SK-N-SH treated with all-trans-retinoic acid at 6 μM for 48 hours (cell line): ENCODE data around the gene ARHGAP25.

ENCODE experiments used
- ATAC-seq: fragments of 200-7000 bp; cut with Tn5 transposase; 3 replicates; pipeline ENCODE4 v1.9.1; 2020; ENCODE audit warnings: mild to moderate bottlenecking, moderate library complexity
- BACH2 ChIP-seq: fragments of 250-450 bp; sonication (Bioruptor Pico); IDR thresholded peaks from 2 replicates; pipeline ENCODE4 v1.9.0; 2021; ENCODE audit warnings: mild to moderate bottlenecking, borderline replicate concordance
- ISL1 ChIP-seq: fragments of 250-450 bp; sonication (Bioruptor Pico); IDR thresholded peaks from 2 replicates; pipeline ENCODE4 v2.1.2; 2022; ENCODE audit warnings: mild to moderate bottlenecking, moderate library complexity
- OSR1 ChIP-seq: fragments of 250-450 bp; sonication (Bioruptor Pico); IDR thresholded peaks from 2 replicates; pipeline ENCODE4 v1.8.0; 2022; ENCODE audit warnings: moderate library complexity, mild to moderate bottlenecking, inconsistent platforms
- PATZ1 ChIP-seq: fragments of 250-450 bp; sonication (Bioruptor Pico); IDR thresholded peaks from 2 replicates; pipeline ENCODE4 v1.8.0; 2020; ENCODE audit warnings: mild to moderate bottlenecking, moderate library complexity, borderline replicate concordance
- PPARA ChIP-seq: fragments of 250-450 bp; sonication (Bioruptor Pico); IDR thresholded peaks from 2 replicates; pipeline ENCODE4 v1.5.0; 2020; ENCODE audit warnings: mild to moderate bottlenecking, borderline replicate concordance
- RARB ChIP-seq: fragments of 250-450 bp; sonication (Bioruptor Pico); IDR thresholded peaks from 2 replicates; pipeline ENCODE4 v1.8.0; 2021; ENCODE audit warnings: mild to moderate bottlenecking, moderate library complexity
- TCF4 ChIP-seq: fragments of 250-450 bp; sonication (Bioruptor Pico); IDR thresholded peaks from 2 replicates; pipeline ENCODE4 v1.8.0; 2021; ENCODE audit warnings: mild to moderate bottlenecking, moderate library complexity, borderline replicate concordance
- ZC3H10 ChIP-seq: fragments of 250-450 bp; sonication (Bioruptor Pico); IDR thresholded peaks from 2 replicates; pipeline ENCODE4 v1.5.1; 2021; ENCODE audit warnings: mild to moderate bottlenecking, moderate library complexity
- ZNF8 ChIP-seq: fragments of 450-650 bp; formaldehyde crosslinking; IDR thresholded peaks from 2 replicates; pipeline ENCODE4 v1.5.0; 2020; ENCODE audit warnings: mild to moderate bottlenecking, moderate library complexity
- TF ChIP-seq, protein P1 (sequence below): fragments of 250-450 bp; sonication (Bioruptor Pico); IDR thresholded peaks from 2 replicates; pipeline ENCODE4 v1.5.1; 2021; ENCODE audit warnings: mild to moderate bottlenecking, moderate library complexity
- TF ChIP-seq, protein P2 (sequence below): fragments of 250-450 bp; sonication (Bioruptor Pico); IDR thresholded peaks from 2 replicates; pipeline ENCODE4 v1.5.0; 2020; ENCODE audit warnings: mild to moderate bottlenecking, moderate library complexity
- TF ChIP-seq, protein P3 (sequence below): fragments of 250-450 bp; sonication (Bioruptor Pico); IDR thresholded peaks from 2 replicates; pipeline ENCODE4 v1.8.0; 2021; ENCODE audit warnings: low read depth, mild to moderate bottlenecking, moderate library complexity, borderline replicate concordance
- TF ChIP-seq, protein P4 (sequence below): fragments of 250-450 bp; sonication (Bioruptor Pico); IDR thresholded peaks from 2 replicates; pipeline ENCODE4 v1.5.1; 2020; ENCODE audit warnings: low read depth, mild to moderate bottlenecking, moderate library complexity

ARHGAP25 gene

GRCh38 chr2:68861330-68861729 lies 126.7 kb downstream of the ARHGAP25 start:
- no peak for ATAC-seq
- TF ChIP-seq PATZ1 (no peak), ZC3H10 (CRISPR knock-in tag) (no peak), BACH2 (no peak), RARB (no peak), ZNF8 (CRISPR knock-in tag) (no peak)
- TF ChIP-seq, protein P1, sequence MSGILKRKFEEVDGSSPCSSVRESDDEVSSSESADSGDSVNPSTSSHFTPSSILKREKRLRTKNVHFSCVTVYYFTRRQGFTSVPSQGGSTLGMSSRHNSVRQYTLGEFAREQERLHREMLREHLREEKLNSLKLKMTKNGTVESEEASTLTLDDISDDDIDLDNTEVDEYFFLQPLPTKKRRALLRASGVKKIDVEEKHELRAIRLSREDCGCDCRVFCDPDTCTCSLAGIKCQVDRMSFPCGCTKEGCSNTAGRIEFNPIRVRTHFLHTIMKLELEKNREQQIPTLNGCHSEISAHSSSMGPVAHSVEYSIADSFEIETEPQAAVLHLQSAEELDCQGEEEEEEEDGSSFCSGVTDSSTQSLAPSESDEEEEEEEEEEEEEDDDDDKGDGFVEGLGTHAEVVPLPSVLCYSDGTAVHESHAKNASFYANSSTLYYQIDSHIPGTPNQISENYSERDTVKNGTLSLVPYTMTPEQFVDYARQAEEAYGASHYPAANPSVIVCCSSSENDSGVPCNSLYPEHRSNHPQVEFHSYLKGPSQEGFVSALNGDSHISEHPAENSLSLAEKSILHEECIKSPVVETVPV: no peak
- TF ChIP-seq, all 23 proteins: peak for 0

GRCh38 chr2:68862889-68863288 lies 128.3 kb downstream of the ARHGAP25 start:
- TF ChIP-seq PATZ1 (no peak), TCF4 (no peak), ISL1 (no peak), ZNF8 (CRISPR knock-in tag) (no peak), OSR1 (CRISPR knock-in tag) (no peak)

GRCh38 chr2:68863996-68864395 lies 129.4 kb downstream of the ARHGAP25 start:
- TF ChIP-seq ZC3H10 (CRISPR knock-in tag) (no peak), OSR1 (CRISPR knock-in tag) (no peak), PPARA (CRISPR knock-in tag) (no peak)
- TF ChIP-seq, protein P2, sequence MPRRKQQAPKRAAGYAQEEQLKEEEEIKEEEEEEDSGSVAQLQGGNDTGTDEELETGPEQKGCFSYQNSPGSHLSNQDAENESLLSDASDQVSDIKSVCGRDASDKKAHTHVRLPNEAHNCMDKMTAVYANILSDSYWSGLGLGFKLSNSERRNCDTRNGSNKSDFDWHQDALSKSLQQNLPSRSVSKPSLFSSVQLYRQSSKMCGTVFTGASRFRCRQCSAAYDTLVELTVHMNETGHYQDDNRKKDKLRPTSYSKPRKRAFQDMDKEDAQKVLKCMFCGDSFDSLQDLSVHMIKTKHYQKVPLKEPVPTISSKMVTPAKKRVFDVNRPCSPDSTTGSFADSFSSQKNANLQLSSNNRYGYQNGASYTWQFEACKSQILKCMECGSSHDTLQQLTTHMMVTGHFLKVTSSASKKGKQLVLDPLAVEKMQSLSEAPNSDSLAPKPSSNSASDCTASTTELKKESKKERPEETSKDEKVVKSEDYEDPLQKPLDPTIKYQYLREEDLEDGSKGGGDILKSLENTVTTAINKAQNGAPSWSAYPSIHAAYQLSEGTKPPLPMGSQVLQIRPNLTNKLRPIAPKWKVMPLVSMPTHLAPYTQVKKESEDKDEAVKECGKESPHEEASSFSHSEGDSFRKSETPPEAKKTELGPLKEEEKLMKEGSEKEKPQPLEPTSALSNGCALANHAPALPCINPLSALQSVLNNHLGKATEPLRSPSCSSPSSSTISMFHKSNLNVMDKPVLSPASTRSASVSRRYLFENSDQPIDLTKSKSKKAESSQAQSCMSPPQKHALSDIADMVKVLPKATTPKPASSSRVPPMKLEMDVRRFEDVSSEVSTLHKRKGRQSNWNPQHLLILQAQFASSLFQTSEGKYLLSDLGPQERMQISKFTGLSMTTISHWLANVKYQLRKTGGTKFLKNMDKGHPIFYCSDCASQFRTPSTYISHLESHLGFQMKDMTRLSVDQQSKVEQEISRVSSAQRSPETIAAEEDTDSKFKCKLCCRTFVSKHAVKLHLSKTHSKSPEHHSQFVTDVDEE: no peak
- TF ChIP-seq, protein P3, sequence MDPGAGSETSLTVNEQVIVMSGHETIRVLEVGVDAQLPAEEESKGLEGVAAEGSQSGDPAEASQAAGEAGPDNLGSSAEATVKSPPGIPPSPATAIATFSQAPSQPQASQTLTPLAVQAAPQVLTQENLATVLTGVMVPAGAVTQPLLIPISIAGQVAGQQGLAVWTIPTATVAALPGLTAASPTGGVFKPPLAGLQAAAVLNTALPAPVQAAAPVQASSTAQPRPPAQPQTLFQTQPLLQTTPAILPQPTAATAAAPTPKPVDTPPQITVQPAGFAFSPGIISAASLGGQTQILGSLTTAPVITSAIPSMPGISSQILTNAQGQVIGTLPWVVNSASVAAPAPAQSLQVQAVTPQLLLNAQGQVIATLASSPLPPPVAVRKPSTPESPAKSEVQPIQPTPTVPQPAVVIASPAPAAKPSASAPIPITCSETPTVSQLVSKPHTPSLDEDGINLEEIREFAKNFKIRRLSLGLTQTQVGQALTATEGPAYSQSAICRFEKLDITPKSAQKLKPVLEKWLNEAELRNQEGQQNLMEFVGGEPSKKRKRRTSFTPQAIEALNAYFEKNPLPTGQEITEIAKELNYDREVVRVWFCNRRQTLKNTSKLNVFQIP: no peak
- TF ChIP-seq, protein P1: no peak
- no peak for ATAC-seq

More at GRCh38 chr2:68862889-68863288, 128.3 kb downstream of the ARHGAP25 start:
- no peak for ATAC-seq

DNA sequence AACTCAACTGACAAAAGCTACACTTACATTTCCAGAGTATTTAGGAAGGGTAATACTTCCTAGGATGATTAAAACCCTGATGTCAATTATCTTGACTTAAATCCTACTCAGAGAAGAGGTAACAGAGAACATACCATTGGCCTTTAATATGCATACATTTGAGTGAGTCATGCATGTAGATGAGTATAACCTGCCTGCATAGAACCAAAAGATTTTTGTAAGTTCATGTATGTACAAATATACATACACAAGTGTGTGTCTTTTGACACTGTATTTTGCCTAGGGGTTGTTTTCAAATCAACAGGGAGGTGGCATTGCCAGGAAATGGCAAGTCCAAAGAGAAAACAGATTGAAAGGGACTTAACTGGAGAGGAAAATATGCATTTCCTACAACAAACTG lies 130.5 kb downstream of the ARHGAP25 start:
- no peak for ATAC-seq
- TF ChIP-seq ZC3H10 (CRISPR knock-in tag) (no peak), PPARA (CRISPR knock-in tag) (no peak), RARB (no peak)
- TF ChIP-seq, protein P4, sequence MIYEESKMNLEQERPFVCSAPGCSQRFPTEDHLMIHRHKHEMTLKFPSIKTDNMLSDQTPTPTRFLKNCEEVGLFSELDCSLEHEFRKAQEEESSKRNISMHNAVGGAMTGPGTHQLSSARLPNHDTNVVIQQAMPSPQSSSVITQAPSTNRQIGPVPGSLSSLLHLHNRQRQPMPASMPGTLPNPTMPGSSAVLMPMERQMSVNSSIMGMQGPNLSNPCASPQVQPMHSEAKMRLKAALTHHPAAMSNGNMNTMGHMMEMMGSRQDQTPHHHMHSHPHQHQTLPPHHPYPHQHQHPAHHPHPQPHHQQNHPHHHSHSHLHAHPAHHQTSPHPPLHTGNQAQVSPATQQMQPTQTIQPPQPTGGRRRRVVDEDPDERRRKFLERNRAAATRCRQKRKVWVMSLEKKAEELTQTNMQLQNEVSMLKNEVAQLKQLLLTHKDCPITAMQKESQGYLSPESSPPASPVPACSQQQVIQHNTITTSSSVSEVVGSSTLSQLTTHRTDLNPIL (CRISPR knock-in tag): no peak
- TF ChIP-seq, all 23 proteins: peak for 0
